ENCODE measurements around the gene MICAL2. TPM values are rescaled to one million over a fixed set of nuclear protein-coding genes. Genes with fewer than 3 reads are reported as not detected.
"Not testable (repeated sequence)": the region's sequence is repeated elsewhere in the genome, so short reads cannot be mapped to it uniquely, and the experiment has no call there.

The MICAL2 gene
- total RNA-seq, 1 donor, result 156 TPM

GRCh38 chr11:12143461-12144258 is 33.3 kb downstream of the MICAL2 start:
- H3K79me2 ChIP-seq (ENCODE audit: insufficient read depth, low read length), result peaks cover 88% of the 10 kb centered on the region
- H3K9me3 ChIP-seq (ENCODE audit: low read depth, low read length), result no peaks in the 10 kb centered on the region
- H3K4me2 ChIP-seq (ENCODE audit: insufficient read depth, low read length), result no peak overlapping the region

GRCh38 chr11:12144330-12145174 is 34.2 kb downstream of the MICAL2 start:
- no peak overlapping the region for H3K4me2 ChIP-seq (ENCODE audit: insufficient read depth, low read length)
- H3K79me2 ChIP-seq (ENCODE audit: insufficient read depth, low read length), result peaks cover 88% of the 10 kb centered on the region
- no peaks in the 10 kb centered on the region for H3K27me3 ChIP-seq (ENCODE audit: insufficient read depth, low read length)
- H3K36me3 ChIP-seq (ENCODE audit: insufficient read depth, low read length), result peaks cover 75% of the 10 kb centered on the region
- no peaks in the 10 kb centered on the region for H3K9me3 ChIP-seq (ENCODE audit: low read depth, low read length)
- H3K4me1 ChIP-seq (ENCODE audit: insufficient read depth, low read length), result peaks cover 62% of the 10 kb centered on the region
- TF ChIP-seq CTCF (IDR thresholded peaks at IDR 0.05; ENCODE audit: extremely low read depth, low read depth, low read length), result no peak
- H3K4me3 ChIP-seq (ENCODE audit: insufficient read depth, low read length), result no peak overlapping the region
- H3K27ac ChIP-seq (ENCODE audit: low read depth, low read length), result peak overlapping the region; percentile 98
- H2AFZ ChIP-seq (ENCODE audit: low read length), result no peak overlapping the region
- H4K20me1 ChIP-seq (ENCODE audit: insufficient read depth, low read length), result no peaks in the 10 kb centered on the region
- no peak for DNase-seq (ENCODE audit: insufficient read length, low spot score, missing footprints)

More at GRCh38 chr11:12143461-12144258, 33.3 kb downstream of the MICAL2 start:
- Histone ChIP-seq H4K20me1 (ENCODE audit: insufficient read depth, low read length) (peaks cover under 1% of the 10 kb centered on the region), H3K4me3 (ENCODE audit: insufficient read depth, low read length) (no peak overlapping the region), H3K36me3 (ENCODE audit: insufficient read depth, low read length) (peaks cover 77% of the 10 kb centered on the region), H2AFZ (ENCODE audit: low read length) (no peak overlapping the region), H3K27me3 (ENCODE audit: insufficient read depth, low read length) (no peaks in the 10 kb centered on the region), H3K4me1 (ENCODE audit: insufficient read depth, low read length) (peaks cover 62% of the 10 kb centered on the region), H3K27ac (ENCODE audit: low read depth, low read length) (peak overlapping the region; percentile 98)
- TF ChIP-seq CTCF (IDR thresholded peaks at IDR 0.05; ENCODE audit: extremely low read depth, low read depth, low read length), result no peak
- no peak for DNase-seq (ENCODE audit: insufficient read length, low spot score, missing footprints)

- H3K4me2 ChIP-seq (ENCODE audit: insufficient read depth, low read length); H3K27me3 ChIP-seq (ENCODE audit: insufficient read depth, low read length); H3K27ac ChIP-seq (ENCODE audit: low read depth, low read length); H2AFZ ChIP-seq (ENCODE audit: low read length); DNase-seq (ENCODE audit: insufficient read length, low spot score, missing footprints); H4K20me1 ChIP-seq (ENCODE audit: insufficient read depth, low read length); H3K4me3 ChIP-seq (ENCODE audit: insufficient read depth, low read length); H3K9me3 ChIP-seq (ENCODE audit: low read depth, low read length): not testable (repeated sequence)
- H3K4me1 ChIP-seq (ENCODE audit: insufficient read depth, low read length), result peaks cover 58% of the 10 kb centered on the region
- peaks cover 57% of the 10 kb centered on the region for H3K36me3 ChIP-seq (ENCODE audit: insufficient read depth, low read length)
- H3K79me2 ChIP-seq (ENCODE audit: insufficient read depth, low read length), result peaks cover 88% of the 10 kb centered on the region
Measured at GRCh38 chr11:12146678-12147077, 36.3 kb downstream of the MICAL2 start.

GRCh38 chr11:12147827-12148226 is 37.4 kb downstream of the MICAL2 start:
- Histone ChIP-seq H3K4me1 (ENCODE audit: insufficient read depth, low read length) (peaks cover 47% of the 10 kb centered on the region), H3K9me3 (ENCODE audit: low read depth, low read length) (no peaks in the 10 kb centered on the region), H3K4me2 (ENCODE audit: insufficient read depth, low read length) (no peak overlapping the region), H2AFZ (ENCODE audit: low read length) (no peak overlapping the region), H3K27ac (ENCODE audit: low read depth, low read length) (peak overlapping the region; percentile 38), H3K36me3 (ENCODE audit: insufficient read depth, low read length) (peaks cover 54% of the 10 kb centered on the region), H3K4me3 (ENCODE audit: insufficient read depth, low read length) (no peak overlapping the region), H3K79me2 (ENCODE audit: insufficient read depth, low read length) (peaks cover 86% of the 10 kb centered on the region), H4K20me1 (ENCODE audit: insufficient read depth, low read length) (peaks cover 9% of the 10 kb centered on the region), H3K27me3 (ENCODE audit: insufficient read depth, low read length) (no peaks in the 10 kb centered on the region)
- DNase-seq (ENCODE audit: insufficient read length, low spot score, missing footprints), result no peak
- TF ChIP-seq CTCF (IDR thresholded peaks at IDR 0.05; ENCODE audit: extremely low read depth, low read depth, low read length), result no peak

All from osteoblast (primary cell).